ENCODE measurements around the gene ZNF74.

The ZNF74 gene

GRCh38 chr22:20433191-20433590, 39.2 kb downstream of the ZNF74 start:
- no peak for DNase-seq (ENCODE audit: low read depth in 2 of 2)

- no peak for DNase-seq (ENCODE audit: low read depth in 2 of 2)
Observed at GRCh38 chr22:20433686-20434241, 39.8 kb downstream of the ZNF74 start.

- DNase-seq (ENCODE audit: low read depth in 2 of 2), result no peak
Observed at GRCh38 chr22:20434264-20434751, 40.4 kb downstream of the ZNF74 start.

GRCh38 chr22:20434773-20435172, 40.8 kb downstream of the ZNF74 start:
- DNase-seq (ENCODE audit: low read depth in 2 of 2), result no peak

GRCh38 chr22:20435436-20436306, 41.7 kb downstream of the ZNF74 start:
- no peak for DNase-seq (ENCODE audit: low read depth in 2 of 2)

- DNase-seq (ENCODE audit: low read depth in 2 of 2), result no peak
Observed at GRCh38 chr22:20436307-20436767, 42.4 kb downstream of the ZNF74 start.

GRCh38 chr22:20436768-20437612, 43.0 kb downstream of the ZNF74 start:
- no peak for DNase-seq (ENCODE audit: low read depth in 2 of 2)

GRCh38 chr22:20437613-20438426, 43.9 kb downstream of the ZNF74 start, which contains the start of gene SCARF2:
Gene SCARF2, minus strand, starts transcription at chr22:20437825. Its CDS starts 71 bp downstream, at chr22:20437754.
- DNase-seq (ENCODE audit: low read depth in 2 of 2), result no peak

GRCh38 chr22:20438427-20438677, 44.4 kb downstream of the ZNF74 start:
- no peak for DNase-seq (ENCODE audit: low read depth in 2 of 2)

- DNase-seq (ENCODE audit: low read depth in 2 of 2), result no peak
Observed at GRCh38 chr22:20438678-20439492, 44.9 kb downstream of the ZNF74 start.

GRCh38 chr22:20439556-20439927, 45.6 kb downstream of the ZNF74 start:
- no peak for DNase-seq (ENCODE audit: low read depth in 2 of 2)

- no peak for DNase-seq (ENCODE audit: low read depth in 2 of 2)
Observed at GRCh38 chr22:20439928-20440575, 46.1 kb downstream of the ZNF74 start.

GRCh38 chr22:20440637-20441591, 47.0 kb downstream of the ZNF74 start:
- no peak for DNase-seq (ENCODE audit: low read depth in 2 of 2)

- DNase-seq (ENCODE audit: low read depth in 2 of 2), result no peak
Observed at GRCh38 chr22:20441631-20442484, 47.9 kb downstream of the ZNF74 start.

- DNase-seq (ENCODE audit: low read depth in 2 of 2), result no peak
Observed at GRCh38 chr22:20442485-20443284, 48.7 kb downstream of the ZNF74 start.

- no peak for DNase-seq (ENCODE audit: low read depth in 2 of 2)
Observed at GRCh38 chr22:20444325-20444724, 50.4 kb downstream of the ZNF74 start.

- DNase-seq (ENCODE audit: low read depth in 2 of 2), result no peak
Observed at GRCh38 chr22:20446383-20446970, 52.5 kb downstream of the ZNF74 start.
